C4-2B (cell line): ENCODE measurements around the gene ADCYAP1R1.
A peak's percentile ranks its signal among the peaks of the same experiment; 100 is the strongest.

Experiments
- H3K27ac ChIP-seq: fragments of 450-650 bp; 2 replicates; pipeline ENCODE4 v1.5.1; 2017
- CTCF ChIP-seq: fragments of 450-650 bp; conservative IDR thresholded peaks from 2 replicates; pipeline ENCODE4 v1.5.1; 2017; ENCODE audit warnings: mild to moderate bottlenecking
- ZFX ChIP-seq: fragments of 450-650 bp; IDR thresholded peaks from 2 replicates; pipeline ENCODE4 v1.6.1; 2017

ADCYAP1R1 gene

DNA sequence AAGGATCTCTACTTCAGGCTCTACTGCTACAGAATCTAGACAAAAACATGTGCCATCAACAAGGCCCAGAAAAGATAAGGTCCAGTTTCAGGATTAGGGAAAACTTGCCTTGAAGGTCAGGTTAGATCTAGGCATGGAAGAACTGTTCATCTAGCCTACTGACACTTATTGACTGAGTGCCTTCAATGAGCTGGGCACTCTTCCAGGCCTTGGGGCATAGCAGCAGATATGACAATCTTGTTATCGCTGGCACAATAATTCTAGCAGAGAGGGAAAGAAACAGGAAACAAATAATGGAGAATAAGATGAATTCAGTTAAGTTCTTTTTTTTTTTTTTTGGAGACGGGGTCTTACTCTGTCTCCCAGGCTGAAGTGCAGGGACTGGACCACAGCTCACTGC, 71.6 kb downstream of the ADCYAP1R1 start:
- no peak for TF ChIP-seq CTCF
- no peak for TF ChIP-seq ZFX
- H3K27ac ChIP-seq, result no peak overlapping the region

DNA sequence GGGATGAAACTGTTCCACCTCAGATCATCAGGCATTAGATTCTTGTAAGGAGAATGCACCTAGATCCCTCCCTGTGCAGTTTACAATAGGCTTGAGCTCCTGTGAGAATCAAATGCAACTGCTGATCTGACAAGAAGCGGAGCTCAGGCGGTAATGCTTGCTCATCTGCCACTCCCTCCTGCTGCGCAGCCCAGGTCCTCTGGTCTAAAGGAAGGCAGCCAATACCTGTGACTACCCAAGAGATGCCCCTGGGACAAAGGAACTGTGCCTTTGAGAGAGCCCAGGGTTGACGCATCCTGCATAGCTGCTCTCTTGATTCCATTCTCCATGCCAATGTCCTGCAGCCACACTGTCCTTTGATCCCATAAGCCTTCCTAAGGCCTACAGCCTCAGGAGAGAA, 73.1 kb downstream of the ADCYAP1R1 start:
- H3K27ac ChIP-seq, result no peak overlapping the region
- no peak for TF ChIP-seq ZFX
- TF ChIP-seq CTCF, result no peak

DNA sequence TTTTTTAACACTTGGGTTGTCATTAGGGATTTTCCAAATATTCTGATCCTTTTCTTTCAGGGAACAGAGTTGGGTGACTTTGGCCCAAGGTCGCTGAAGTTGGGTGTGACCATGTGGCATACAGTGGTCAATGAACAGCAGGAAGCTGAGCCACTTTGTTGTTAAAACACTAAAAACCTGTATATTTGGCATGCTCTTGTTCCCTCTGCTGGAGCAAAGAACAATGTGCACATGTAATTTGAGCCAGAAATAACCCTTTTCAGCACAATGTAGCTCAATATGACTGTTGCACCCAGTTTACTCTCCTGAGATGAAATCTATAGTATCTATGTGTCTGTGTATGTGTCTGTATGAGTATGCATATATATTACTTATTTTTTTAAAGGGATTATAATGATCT, 74.9 kb downstream of the ADCYAP1R1 start:
- no peak overlapping the region for H3K27ac ChIP-seq
- peak; percentile 24 for TF ChIP-seq CTCF
- TF ChIP-seq ZFX, result no peak

DNA sequence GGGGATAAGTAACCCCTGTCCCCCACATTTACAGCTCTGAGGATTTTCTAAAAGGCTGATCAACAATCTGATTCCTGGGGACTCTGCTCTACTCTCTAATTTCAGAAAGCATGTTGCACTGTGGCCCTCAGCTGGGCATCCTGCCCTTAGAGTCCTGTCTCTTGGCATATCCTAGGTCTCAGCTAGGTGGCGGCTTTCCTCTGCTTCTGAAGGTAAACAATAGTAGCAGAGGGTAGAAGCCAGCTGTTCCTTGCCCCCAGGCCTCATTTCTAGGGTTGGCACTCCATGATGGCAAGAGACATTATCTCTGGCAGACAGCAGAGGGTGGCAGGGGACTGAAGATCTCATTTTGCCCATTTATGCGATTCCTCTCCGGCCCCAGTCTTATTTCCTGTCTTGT, 77.0 kb downstream of the ADCYAP1R1 start:
- no peak overlapping the region for H3K27ac ChIP-seq
- TF ChIP-seq CTCF (peak; percentile 45), ZFX (no peak)

DNA sequence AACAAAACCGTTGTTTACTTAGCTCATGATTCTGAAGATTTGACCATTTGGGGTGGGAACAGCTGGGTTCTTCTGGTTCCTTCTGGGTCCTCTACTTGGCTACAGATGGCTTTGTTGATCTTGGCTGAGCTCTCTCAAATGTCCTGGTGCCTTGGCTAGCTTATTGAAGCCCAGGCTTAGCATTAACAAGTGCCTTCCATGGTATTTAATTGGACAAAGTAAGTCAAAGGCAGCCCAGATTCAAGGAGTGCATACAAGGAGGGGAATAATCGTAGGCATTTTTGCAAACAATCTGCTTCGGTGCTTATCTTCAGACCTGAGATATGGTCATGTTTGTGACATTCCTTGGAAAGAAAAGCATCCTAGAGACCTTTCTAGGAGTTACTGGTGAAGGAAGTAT, 81.4 kb downstream of the ADCYAP1R1 start:
- TF ChIP-seq CTCF, result no peak
- TF ChIP-seq ZFX, result no peak
- H3K27ac ChIP-seq, result no peak overlapping the region

- no peak for TF ChIP-seq ZFX
- peak; percentile 81 for TF ChIP-seq CTCF
- no peak overlapping the region for H3K27ac ChIP-seq
Observed at GRCh38 chr7:31134246-31135188, 82.4 kb downstream of the ADCYAP1R1 start.

- H3K27ac ChIP-seq, result no peak overlapping the region
- TF ChIP-seq CTCF (no peak), ZFX (no peak)
Observed at GRCh38 chr7:31137234-31137633, 85.1 kb downstream of the ADCYAP1R1 start.
